Measurements from ENCODE around the gene RETREG2.

- TF ChIP-seq POLR2AphosphoS5 (IDR thresholded peaks at IDR 0.05; ENCODE audit: insufficient read depth in 1 of 2, low read depth in 1 of 2) (no peak), CTCF (IDR thresholded peaks at IDR 0.05) (no peak)
These were observed 45.9 kb downstream of the RETREG2 start for GRCh38 chr2:219223831-219224610.
